Loucy (cell line): ENCODE data around the gene HOXA10.

Experiments used
- CTCF ChIP-seq: fragments of 200-600 bp; sonication (generic); conservative IDR thresholded peaks from 2 replicates; pipeline ENCODE4 v1.5.1; 2014; ENCODE audit warnings: mild to moderate bottlenecking, antibody characterized with exemption, low read length
- EZH2phosphoT487 ChIP-seq: fragments of 200-600 bp; IDR thresholded peaks from 2 replicates; pipeline ENCODE4 v1.6.1; 2018; ENCODE audit warnings: antibody characterized with exemption, mild to moderate bottlenecking, moderate library complexity, borderline replicate concordance

GRCh38 chr7:27172315-27172774 is 1.8 kb downstream of the HOXA10 start:
- TF ChIP-seq CTCF, result no peak
- TF ChIP-seq EZH2phosphoT487, result no peak
